ENCODE data around the gene RALGAPA1. TPM values are rescaled to one million over a fixed set of nuclear protein-coding genes. Genes with fewer than 3 reads are reported as not detected.
"Not testable (repeated sequence)": the region's sequence is repeated elsewhere in the genome, so short reads cannot be mapped to it uniquely, and the experiment has no call there.

Gene RALGAPA1
- total and polyA plus RNA-seq, 2 donors = 24.1 to 28.7 TPM

DNA sequence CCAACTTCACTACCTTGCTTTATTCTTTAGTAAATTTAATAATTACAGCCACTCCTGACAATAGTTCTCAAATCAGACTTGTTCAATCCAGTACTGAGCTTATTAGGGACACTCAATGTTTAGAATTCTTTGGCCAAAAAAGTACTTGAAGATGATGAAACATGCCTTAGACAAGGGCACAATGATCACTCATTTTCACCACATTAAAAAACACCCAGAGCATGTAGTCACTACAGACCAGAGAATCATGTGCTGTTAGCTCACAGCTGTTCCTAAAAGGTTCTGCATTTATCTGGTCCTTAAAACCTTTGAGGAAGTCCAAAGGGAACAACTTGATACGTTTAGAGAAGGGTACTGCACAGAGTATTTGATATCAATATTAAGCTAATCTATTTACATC lies 176.4 kb downstream of the RALGAPA1 start:
- H3K4me3 ChIP-seq (ENCODE audit: low read length in 2 of 2) = no peak overlapping the region
- no peaks in the 10 kb centered on the region for H3K4me1 ChIP-seq (ENCODE audit: control insufficient read depth in 2 of 2, insufficient read depth in 2 of 2, low read length in 2 of 2)
- no peak overlapping the region for H3K27ac ChIP-seq (ENCODE audit: low read depth in 1 of 2, low read length in 1 of 2)
- 80% methylated on average over 1 of the region's 1 CpG for WGBS
- no peaks in the 10 kb centered on the region for H3K9me3 ChIP-seq (ENCODE audit: control insufficient read depth in 2 of 2, insufficient read depth in 1 of 2, low read length in 1 of 2)
- no peaks in the 10 kb centered on the region for H3K27me3 ChIP-seq (ENCODE audit: control insufficient read depth in 2 of 2, insufficient read depth in 1 of 2, low read length in 1 of 2)
- peaks cover 2 to 3% of the 10 kb centered on the region in 2 donors for H3K36me3 ChIP-seq (ENCODE audit: control insufficient read depth in 2 of 2, insufficient read depth in 2 of 2, low read length in 1 of 2)
- no peak for DNase-seq (ENCODE audit: low read depth in 6 of 9, low spot score in 9 of 9)

DNA sequence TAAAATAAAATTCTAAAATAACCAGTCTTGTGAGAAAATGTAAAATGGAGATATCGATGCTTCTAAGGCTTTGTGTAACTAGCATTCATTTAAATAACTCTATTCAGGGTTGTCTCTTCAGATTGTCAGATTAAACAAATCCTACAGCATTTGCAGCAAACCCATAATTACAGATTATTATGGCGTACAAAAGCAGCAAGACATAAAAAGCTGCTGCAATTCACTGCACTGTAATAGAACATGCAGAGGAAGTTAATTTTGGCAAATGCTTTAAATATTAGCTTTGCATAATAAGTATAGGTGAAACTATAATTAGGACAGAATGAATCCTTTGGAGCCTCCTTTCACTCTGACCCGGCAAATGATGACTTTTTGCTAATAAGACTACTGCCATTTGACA lies 176.8 kb downstream of the RALGAPA1 start:
- DNase-seq (ENCODE audit: low read depth in 6 of 9, low spot score in 9 of 9) = no peak
- no peak overlapping the region for H3K27ac ChIP-seq (ENCODE audit: low read depth in 1 of 2, low read length in 1 of 2)
- H3K27me3 ChIP-seq (ENCODE audit: control insufficient read depth in 2 of 2, insufficient read depth in 1 of 2, low read length in 1 of 2) = no peaks in the 10 kb centered on the region
- no peaks in the 10 kb centered on the region for H3K4me1 ChIP-seq (ENCODE audit: control insufficient read depth in 2 of 2, insufficient read depth in 2 of 2, low read length in 2 of 2)
- H3K36me3 ChIP-seq (ENCODE audit: control insufficient read depth in 2 of 2, insufficient read depth in 2 of 2, low read length in 1 of 2) = peaks cover 2 to 3% of the 10 kb centered on the region in 2 donors
- H3K4me3 ChIP-seq (ENCODE audit: low read length in 2 of 2) = no peak overlapping the region
- 99% methylated on average over 3 of the region's 3 CpGs for WGBS
- no peaks in the 10 kb centered on the region for H3K9me3 ChIP-seq (ENCODE audit: control insufficient read depth in 2 of 2, insufficient read depth in 1 of 2, low read length in 1 of 2)

DNA sequence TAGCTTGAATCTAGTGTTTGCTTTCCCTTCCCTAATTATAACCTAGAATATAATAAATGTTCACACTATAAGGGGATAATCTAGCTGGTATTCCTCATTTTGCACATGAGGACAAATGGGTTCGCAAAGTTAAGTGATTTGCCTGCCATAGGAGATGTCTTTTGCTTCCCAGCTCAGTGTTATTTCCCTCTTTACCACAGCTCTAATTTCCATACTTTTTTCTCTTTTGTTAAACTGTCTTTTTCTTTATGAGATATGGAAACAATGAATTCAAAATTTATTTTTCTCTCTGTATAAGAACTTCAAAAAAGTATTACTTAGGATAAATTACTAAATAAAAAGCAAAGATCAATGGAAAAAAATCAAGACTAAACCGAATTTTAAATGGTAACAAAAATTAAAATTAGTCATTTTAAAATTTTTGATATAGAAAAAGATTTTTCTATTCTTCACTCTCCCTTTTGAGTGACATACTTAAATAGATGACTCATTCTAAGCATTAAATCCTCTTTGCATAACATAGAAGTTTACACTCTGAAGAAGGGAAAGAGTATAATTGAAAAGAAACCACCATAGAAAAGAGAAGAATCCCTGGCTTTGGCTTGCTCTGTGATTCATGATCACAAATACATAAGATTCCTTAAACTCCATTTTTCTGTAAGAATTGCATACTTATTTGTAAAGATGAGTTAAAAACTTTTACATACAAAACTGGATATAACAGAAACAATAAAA lies 177.9 kb downstream of the RALGAPA1 start:
- WGBS = 99% methylated on average over 2 of the region's 2 CpGs
- no peak for DNase-seq (ENCODE audit: low read depth in 6 of 9, low spot score in 9 of 9)
- Histone ChIP-seq H3K9me3 (ENCODE audit: control insufficient read depth in 2 of 2, insufficient read depth in 1 of 2, low read length in 1 of 2) (no peaks in the 10 kb centered on the region), H3K4me3 (ENCODE audit: low read length in 2 of 2) (no peak overlapping the region), H3K4me1 (ENCODE audit: control insufficient read depth in 2 of 2, insufficient read depth in 2 of 2, low read length in 2 of 2) (no peaks in the 10 kb centered on the region), H3K36me3 (ENCODE audit: control insufficient read depth in 2 of 2, insufficient read depth in 2 of 2, low read length in 1 of 2) (peaks cover 2 to 3% of the 10 kb centered on the region in 2 donors), H3K27ac (ENCODE audit: low read depth in 1 of 2, low read length in 1 of 2) (no peak overlapping the region), H3K27me3 (ENCODE audit: control insufficient read depth in 2 of 2, insufficient read depth in 1 of 2, low read length in 1 of 2) (no peaks in the 10 kb centered on the region)

DNA sequence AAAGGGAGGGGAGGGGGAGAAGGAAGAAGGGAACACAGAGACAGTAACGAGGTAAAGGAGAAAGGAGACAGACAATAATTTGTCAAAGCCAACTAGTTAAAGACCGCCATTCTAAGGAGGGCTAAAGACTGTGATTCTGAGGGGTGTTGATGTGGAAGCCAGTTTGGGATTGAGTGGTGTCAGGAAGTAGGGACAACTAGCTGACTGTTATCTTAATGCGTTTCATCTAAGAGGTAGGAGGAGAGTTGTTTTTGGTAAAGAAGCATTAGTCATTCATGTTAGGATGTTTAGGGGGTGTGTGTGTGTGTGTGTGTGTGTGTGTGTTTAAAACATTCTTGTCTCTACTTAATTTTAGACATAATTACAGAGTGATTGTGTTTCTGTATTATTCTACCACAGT lies 180.1 kb downstream of the RALGAPA1 start:
- Histone ChIP-seq H3K27me3 (ENCODE audit: control insufficient read depth in 2 of 2, insufficient read depth in 1 of 2, low read length in 1 of 2) (no peaks in the 10 kb centered on the region), H3K9me3 (ENCODE audit: control insufficient read depth in 2 of 2, insufficient read depth in 1 of 2, low read length in 1 of 2) (no peaks in the 10 kb centered on the region), H3K4me1 (ENCODE audit: control insufficient read depth in 2 of 2, insufficient read depth in 2 of 2, low read length in 2 of 2) (no peaks in the 10 kb centered on the region), H3K27ac (ENCODE audit: low read depth in 1 of 2, low read length in 1 of 2) (no peak overlapping the region), H3K36me3 (ENCODE audit: control insufficient read depth in 2 of 2, insufficient read depth in 2 of 2, low read length in 1 of 2) (peaks cover 0 to 2% of the 10 kb centered on the region in 2 donors), H3K4me3 (ENCODE audit: low read length in 2 of 2) (no peak overlapping the region)
- DNase-seq (ENCODE audit: low read depth in 6 of 9, low spot score in 9 of 9) = no peak
- 95% methylated on average over 3 of the region's 3 CpGs for WGBS

GRCh38 chr14:35626947-35627346 lies 182.1 kb downstream of the RALGAPA1 start:
- not testable (repeated sequence) for H3K4me3 ChIP-seq (ENCODE audit: low read length in 2 of 2); H3K4me1 ChIP-seq (ENCODE audit: control insufficient read depth in 2 of 2, insufficient read depth in 2 of 2, low read length in 2 of 2); DNase-seq (ENCODE audit: low read depth in 6 of 9, low spot score in 9 of 9); H3K36me3 ChIP-seq (ENCODE audit: control insufficient read depth in 2 of 2, insufficient read depth in 2 of 2, low read length in 1 of 2); H3K27me3 ChIP-seq (ENCODE audit: control insufficient read depth in 2 of 2, insufficient read depth in 1 of 2, low read length in 1 of 2); H3K9me3 ChIP-seq (ENCODE audit: control insufficient read depth in 2 of 2, insufficient read depth in 1 of 2, low read length in 1 of 2); H3K27ac ChIP-seq (ENCODE audit: low read depth in 1 of 2, low read length in 1 of 2)
- 94% methylated on average over 2 of the region's 2 CpGs for WGBS

GRCh38 chr14:35621996-35622395 lies 187.1 kb downstream of the RALGAPA1 start:
- not testable (repeated sequence) for H3K27ac ChIP-seq (ENCODE audit: low read depth in 1 of 2, low read length in 1 of 2); H3K4me1 ChIP-seq (ENCODE audit: control insufficient read depth in 2 of 2, insufficient read depth in 2 of 2, low read length in 2 of 2); H3K4me3 ChIP-seq (ENCODE audit: low read length in 2 of 2); H3K27me3 ChIP-seq (ENCODE audit: control insufficient read depth in 2 of 2, insufficient read depth in 1 of 2, low read length in 1 of 2); DNase-seq (ENCODE audit: low read depth in 6 of 9, low spot score in 9 of 9); H3K36me3 ChIP-seq (ENCODE audit: control insufficient read depth in 2 of 2, insufficient read depth in 2 of 2, low read length in 1 of 2); H3K9me3 ChIP-seq (ENCODE audit: control insufficient read depth in 2 of 2, insufficient read depth in 1 of 2, low read length in 1 of 2)
- 99% methylated on average over 4 of the region's 4 CpGs for WGBS

- not testable (repeated sequence) for H3K9me3 ChIP-seq (ENCODE audit: control insufficient read depth in 2 of 2, insufficient read depth in 1 of 2, low read length in 1 of 2); H3K4me1 ChIP-seq (ENCODE audit: control insufficient read depth in 2 of 2, insufficient read depth in 2 of 2, low read length in 2 of 2); H3K27me3 ChIP-seq (ENCODE audit: control insufficient read depth in 2 of 2, insufficient read depth in 1 of 2, low read length in 1 of 2); H3K4me3 ChIP-seq (ENCODE audit: low read length in 2 of 2); H3K36me3 ChIP-seq (ENCODE audit: control insufficient read depth in 2 of 2, insufficient read depth in 2 of 2, low read length in 1 of 2); H3K27ac ChIP-seq (ENCODE audit: low read depth in 1 of 2, low read length in 1 of 2); DNase-seq (ENCODE audit: low read depth in 6 of 9, low spot score in 9 of 9)
- WGBS = 97% methylated on average over 6 of the region's 6 CpGs
Observed at GRCh38 chr14:35619998-35620397, 189.1 kb downstream of the RALGAPA1 start.

- H3K9me3 ChIP-seq (ENCODE audit: control insufficient read depth in 2 of 2, insufficient read depth in 1 of 2, low read length in 1 of 2); H3K4me1 ChIP-seq (ENCODE audit: control insufficient read depth in 2 of 2, insufficient read depth in 2 of 2, low read length in 2 of 2); DNase-seq (ENCODE audit: low read depth in 6 of 9, low spot score in 9 of 9); H3K27ac ChIP-seq (ENCODE audit: low read depth in 1 of 2, low read length in 1 of 2); H3K4me3 ChIP-seq (ENCODE audit: low read length in 2 of 2); H3K36me3 ChIP-seq (ENCODE audit: control insufficient read depth in 2 of 2, insufficient read depth in 2 of 2, low read length in 1 of 2); H3K27me3 ChIP-seq (ENCODE audit: control insufficient read depth in 2 of 2, insufficient read depth in 1 of 2, low read length in 1 of 2): not testable (repeated sequence)
- 100% methylated on average over 1 of the region's 1 CpG for WGBS
Observed at GRCh38 chr14:35619461-35619860, 189.6 kb downstream of the RALGAPA1 start.

DNA sequence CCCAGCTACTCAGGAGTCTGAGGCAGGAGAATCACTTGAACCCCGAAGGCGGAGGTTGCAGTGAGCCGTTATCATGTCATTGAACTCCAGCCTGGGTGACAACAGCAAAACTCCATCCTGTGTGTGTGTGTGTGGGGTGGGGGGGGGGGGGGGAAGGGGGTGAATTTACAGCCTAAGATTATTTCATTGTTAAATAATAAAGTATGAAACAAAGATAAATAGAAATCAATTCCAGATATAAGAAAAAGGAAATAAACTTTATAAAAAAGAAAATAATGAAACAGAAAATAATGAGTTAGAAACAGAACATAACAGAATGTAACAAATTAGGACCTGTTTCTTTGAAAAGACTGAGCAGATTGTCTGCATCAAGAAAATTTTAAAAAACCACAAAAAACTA lies 191.6 kb downstream of the RALGAPA1 start:
- no peak for DNase-seq (ENCODE audit: low read depth in 6 of 9, low spot score in 9 of 9)
- 97% methylated on average over 3 of the region's 3 CpGs for WGBS
- Histone ChIP-seq H3K27me3 (ENCODE audit: control insufficient read depth in 2 of 2, insufficient read depth in 1 of 2, low read length in 1 of 2) (no peaks in the 10 kb centered on the region), H3K36me3 (ENCODE audit: control insufficient read depth in 2 of 2, insufficient read depth in 2 of 2, low read length in 1 of 2) (no peaks in the 10 kb centered on the region), H3K9me3 (ENCODE audit: control insufficient read depth in 2 of 2, insufficient read depth in 1 of 2, low read length in 1 of 2) (no peaks in the 10 kb centered on the region), H3K4me3 (ENCODE audit: low read length in 2 of 2) (no peak overlapping the region), H3K27ac (ENCODE audit: low read depth in 1 of 2, low read length in 1 of 2) (no peak overlapping the region), H3K4me1 (ENCODE audit: control insufficient read depth in 2 of 2, insufficient read depth in 2 of 2, low read length in 2 of 2) (no peaks in the 10 kb centered on the region)

Data from thymus (tissue), 11 donors.